Measurements from ENCODE around the gene KCNE4.

DNA sequence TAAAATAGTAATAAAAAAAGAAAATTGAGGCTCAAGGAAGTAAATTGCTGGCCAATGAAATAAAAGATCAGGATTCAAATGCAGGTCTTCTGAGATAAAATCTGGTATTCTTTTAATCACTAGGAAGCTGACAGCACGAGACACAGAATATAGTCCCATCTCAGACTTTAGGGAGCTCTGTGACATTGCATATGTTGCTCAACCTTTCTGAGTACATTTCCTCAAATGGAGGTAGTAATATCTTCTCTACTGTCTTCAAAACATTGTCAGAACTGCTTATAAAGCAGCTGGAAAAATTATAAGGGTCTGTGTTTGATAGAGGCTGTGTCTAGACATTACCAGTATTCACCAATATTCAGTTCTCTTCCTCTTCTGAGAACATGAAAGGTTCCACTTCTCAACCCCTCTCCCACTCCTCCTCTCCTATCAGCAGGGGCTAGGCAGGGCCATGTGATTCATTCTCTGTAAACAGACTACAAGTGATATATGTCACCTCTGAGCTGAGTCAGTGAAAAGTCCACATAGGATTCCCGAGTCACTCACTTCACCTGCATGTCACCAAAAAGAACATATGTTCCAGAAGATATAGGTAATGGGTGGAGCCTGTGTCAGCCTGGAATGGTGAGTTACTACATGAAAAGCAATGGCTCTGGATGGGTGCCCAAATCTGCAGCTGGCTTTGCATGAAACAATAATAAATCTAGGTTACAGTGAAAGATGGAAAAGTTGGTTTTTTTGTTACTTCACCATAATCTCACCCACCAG, 7.1 kb downstream of the KCNE4 start:
- TF ChIP-seq, protein P1, sequence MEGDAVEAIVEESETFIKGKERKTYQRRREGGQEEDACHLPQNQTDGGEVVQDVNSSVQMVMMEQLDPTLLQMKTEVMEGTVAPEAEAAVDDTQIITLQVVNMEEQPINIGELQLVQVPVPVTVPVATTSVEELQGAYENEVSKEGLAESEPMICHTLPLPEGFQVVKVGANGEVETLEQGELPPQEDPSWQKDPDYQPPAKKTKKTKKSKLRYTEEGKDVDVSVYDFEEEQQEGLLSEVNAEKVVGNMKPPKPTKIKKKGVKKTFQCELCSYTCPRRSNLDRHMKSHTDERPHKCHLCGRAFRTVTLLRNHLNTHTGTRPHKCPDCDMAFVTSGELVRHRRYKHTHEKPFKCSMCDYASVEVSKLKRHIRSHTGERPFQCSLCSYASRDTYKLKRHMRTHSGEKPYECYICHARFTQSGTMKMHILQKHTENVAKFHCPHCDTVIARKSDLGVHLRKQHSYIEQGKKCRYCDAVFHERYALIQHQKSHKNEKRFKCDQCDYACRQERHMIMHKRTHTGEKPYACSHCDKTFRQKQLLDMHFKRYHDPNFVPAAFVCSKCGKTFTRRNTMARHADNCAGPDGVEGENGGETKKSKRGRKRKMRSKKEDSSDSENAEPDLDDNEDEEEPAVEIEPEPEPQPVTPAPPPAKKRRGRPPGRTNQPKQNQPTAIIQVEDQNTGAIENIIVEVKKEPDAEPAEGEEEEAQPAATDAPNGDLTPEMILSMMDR (IDR thresholded peaks at IDR 0.05) = no peak
- no peak for TF ChIP-seq EZH2 (IDR thresholded peaks at IDR 0.05; ENCODE audit: borderline replicate concordance, insufficient read depth, low read depth, low read length, poor library complexity, severe bottlenecking)
